Superior temporal gyrus (tissue), 1 donor: Measurements from ENCODE around the gene HSPBAP1.
A peak's percentile ranks its signal among the peaks of the same experiment; 100 is the strongest.

Experiments
- DNase-seq: peaks from one replicate; pipeline ENCODE4 v3.0.0-alpha.2; 2016; ENCODE audit errors: extremely low spot score

HSPBAP1 gene, protein sequence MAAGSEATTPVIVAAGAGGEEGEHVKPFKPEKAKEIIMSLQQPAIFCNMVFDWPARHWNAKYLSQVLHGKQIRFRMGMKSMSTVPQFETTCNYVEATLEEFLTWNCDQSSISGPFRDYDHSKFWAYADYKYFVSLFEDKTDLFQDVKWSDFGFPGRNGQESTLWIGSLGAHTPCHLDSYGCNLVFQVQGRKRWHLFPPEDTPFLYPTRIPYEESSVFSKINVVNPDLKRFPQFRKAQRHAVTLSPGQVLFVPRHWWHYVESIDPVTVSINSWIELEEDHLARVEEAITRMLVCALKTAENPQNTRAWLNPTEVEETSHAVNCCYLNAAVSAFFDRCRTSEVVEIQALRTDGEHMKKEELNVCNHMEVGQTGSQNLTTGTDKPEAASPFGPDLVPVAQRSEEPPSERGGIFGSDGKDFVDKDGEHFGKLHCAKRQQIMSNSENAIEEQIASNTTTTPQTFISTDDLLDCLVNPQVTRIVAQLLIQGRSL

DNA sequence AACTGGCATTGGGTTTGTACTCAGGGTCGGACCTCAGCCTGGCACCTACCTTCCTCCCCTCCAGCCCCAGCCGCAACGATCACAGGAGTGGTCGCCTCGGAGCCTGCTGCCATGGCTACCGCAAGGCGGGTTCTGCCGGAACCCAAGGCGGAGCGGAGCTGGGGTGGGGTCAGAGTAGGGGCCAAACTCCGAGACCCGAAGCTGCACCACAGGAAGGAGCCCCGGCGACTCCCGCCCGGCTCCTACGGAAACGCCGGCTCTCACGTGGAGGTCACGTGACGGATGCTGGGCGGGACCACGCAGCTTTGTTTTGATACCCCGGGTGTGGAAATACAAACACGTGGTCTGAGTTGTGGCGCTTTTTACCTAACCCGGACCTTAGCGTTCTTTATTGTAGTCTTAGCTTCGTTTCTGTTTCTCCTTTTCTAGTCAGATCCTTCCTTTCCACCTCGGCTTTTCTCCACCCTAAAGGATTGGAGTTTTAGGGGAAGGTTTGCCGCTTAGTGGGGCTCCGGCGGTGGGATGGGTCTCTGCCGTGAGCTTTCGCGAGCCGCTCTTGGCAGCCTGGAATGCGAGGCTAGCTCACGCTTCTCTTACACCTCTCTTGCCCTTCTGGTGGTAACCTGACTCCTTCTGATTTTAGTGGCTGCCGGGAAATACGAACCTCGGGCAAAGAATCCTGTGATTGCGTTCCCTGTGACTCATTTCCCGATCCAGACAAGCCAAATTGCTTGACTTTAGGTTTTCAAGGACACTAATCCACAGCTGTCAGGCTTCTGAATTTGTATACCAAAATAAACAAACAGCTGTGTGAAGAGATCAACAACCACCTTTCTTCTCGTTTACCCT lies at the start of gene HSPBAP1:
HSPBAP1 (minus strand) TSS at position 264 of the 849 bp plus-strand sequence; CDS start at position 113, 151 bp downstream.
- DNase-seq = peak; percentile 96

DNA sequence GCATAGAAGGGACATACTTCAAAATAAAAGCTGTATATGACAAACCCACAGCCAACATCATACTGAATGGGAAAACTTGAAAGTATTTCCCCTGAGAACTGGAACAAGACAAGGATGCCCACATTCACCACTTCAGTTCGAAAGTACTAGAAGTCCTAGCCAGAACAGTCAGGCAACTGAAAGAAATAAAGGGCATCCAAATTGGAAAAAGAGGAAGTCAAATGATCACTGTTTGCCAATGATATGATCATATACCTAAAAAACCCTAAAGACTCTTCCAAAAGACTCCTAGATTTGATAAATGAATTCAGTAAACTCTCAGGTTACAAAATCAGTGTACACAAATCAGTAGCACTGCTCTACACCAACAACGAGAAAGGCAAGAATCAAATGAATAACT lies 42.0 kb upstream of the HSPBAP1 start:
- DNase-seq = no peak

DNA sequence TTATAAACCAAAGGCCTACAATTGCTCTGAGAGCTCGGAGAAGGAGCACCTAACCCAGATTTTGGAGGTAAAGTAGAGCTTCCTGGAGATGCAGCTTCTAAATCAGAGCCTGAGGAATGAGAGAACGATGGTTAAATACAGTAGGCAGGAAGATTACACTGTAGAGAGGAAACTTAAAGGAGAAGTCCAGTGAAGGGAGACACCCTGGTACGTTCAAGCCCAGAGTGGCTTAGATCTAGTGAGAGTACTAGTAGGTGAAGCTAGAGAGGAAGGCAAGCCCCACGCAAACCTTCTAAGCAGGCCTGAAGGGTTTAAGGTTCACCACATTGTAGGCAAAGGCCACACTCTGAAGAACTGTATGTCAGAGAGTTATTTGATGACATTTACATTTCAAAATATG lies 34.6 kb upstream of the HSPBAP1 start:
- DNase-seq = no peak

DNA sequence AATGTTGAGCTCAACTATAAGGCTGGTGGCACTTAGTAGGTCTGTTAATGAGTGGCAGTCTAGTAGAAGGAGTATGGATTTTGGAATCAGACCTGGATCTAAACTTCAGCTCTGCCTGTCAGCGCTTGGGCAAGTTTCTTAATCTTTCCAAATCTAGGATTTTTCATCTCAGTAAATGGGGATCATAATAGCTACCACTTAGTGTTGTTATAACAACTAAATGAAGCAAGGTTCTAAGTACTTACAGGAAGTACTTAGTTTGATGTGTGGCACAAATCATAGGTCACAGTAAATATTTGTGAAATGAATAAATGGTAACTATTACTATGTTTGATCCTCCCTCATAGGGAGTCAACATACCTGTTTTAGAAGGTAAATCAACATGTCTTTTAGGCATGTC lies 32.6 kb upstream of the HSPBAP1 start:
- no peak for DNase-seq

DNA sequence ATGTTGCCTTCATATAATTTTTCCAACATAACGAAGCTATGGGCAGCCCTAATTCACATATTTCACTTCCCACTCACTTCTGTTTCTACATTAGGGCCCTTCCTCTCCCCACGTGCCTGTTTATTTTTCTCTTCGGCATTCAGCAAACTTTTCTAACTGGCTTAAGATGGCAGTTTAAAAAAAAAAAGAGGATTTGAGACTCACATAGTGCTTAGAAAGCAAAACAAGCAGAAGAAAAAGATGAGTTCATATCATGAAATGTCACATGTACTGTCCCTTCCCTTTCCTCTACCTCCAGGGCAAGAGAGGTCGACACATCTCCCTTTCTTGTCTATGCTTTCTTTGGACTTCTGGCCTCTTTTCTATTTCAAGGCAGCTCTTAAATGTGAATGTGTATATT lies 31.8 kb upstream of the HSPBAP1 start:
- DNase-seq = no peak

DNA sequence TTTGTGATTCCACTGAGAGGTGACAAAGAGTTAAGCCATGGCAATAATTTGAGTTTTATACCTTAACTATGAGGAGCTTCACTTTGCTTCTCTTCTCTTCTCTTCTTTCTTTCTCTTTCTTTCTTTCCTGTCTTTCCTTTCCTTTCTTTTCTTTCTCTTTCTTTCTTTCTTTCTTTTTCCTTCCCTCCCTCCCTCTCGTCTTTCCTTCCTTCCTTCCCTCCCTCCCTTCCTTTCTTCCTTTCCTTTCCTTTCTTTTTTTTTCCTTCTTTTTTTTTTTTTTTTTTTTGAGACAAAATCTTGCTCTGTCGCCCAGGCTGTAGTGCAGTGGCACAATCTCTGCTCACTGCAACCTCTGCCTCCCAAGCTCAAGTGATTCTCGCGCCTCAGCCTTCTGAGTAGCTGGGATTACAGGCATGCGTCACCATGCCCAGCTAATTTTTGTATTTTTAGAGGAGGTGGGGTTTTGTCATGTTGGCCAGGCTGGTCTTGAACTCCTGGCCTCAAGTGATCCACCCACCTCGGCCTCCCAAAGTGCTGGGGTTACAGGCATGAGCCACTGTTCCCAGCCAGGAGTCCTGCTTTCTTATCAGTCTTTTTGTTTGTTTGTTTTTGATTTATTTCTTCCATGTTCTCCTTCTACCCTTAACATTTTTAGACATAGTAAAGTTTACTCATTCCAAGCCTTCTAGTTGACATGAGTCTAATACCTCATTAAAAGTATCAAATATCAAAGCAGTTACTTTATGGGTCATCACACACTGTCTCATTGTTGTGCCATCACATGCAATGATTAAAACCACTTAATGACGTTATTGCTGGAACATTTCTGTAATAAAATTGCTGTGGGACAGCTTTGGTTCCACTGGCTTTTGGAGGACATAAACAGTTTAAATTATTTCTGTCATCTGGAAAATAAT lies 31.1 kb upstream of the HSPBAP1 start:
- DNase-seq = no peak

DNA sequence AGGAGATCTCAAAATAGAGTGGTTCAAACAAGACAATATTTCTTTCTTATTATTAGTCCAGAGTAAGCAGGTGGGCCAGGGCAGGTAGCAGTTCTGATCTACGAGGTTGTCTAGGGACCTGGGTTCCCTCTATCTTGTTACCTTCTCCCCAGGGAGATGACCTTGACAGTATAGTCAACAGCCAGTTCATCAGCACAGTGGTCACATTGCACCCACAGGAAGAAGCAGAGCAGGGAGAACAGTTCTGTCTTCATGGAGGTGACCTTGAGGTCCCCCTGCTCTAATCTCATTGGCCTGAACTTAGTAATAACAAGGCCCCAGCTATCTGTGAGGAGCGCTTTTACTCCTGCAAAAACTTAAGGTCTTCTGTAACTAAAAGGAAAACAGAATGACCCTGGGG lies 23.0 kb upstream of the HSPBAP1 start:
- no peak for DNase-seq

DNA sequence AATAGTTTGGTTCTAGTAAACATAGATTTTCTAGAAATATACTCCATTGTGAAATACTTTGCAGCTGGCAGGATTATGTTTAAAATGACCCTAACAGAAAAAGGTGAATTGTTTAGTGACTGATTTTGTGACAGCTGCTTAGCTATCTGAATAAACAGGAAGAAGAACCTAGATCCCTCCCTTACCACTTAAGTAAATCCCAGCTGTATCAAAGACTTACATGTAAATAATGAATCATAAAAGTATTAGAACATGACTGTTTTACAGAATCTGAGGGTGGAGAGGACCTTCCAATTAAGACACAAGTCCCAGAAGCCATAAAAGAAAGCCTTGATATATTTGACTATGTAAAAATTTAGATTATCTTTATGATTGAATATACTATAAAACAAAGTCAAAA lies 17.1 kb upstream of the HSPBAP1 start:
- no peak for DNase-seq

DNA sequence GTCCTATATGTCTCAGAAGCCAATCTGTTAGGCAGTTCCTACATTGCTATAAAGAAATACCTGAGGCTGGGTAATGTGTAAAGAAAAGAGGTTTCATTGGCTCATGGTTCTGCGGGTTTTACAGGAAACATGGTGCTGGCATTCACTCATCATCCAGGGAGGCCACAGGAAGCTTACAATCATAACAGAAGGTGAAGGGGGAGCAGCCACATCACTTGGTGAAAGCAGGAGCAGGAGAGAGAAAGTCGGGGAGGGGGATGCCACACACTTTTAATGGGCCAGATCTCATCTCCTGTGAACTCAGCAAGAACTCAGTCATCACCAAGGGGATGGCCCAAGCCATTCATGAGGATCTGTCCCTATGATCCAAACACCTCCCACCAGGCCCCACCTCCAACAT lies 10.3 kb upstream of the HSPBAP1 start:
- DNase-seq = no peak

DNA sequence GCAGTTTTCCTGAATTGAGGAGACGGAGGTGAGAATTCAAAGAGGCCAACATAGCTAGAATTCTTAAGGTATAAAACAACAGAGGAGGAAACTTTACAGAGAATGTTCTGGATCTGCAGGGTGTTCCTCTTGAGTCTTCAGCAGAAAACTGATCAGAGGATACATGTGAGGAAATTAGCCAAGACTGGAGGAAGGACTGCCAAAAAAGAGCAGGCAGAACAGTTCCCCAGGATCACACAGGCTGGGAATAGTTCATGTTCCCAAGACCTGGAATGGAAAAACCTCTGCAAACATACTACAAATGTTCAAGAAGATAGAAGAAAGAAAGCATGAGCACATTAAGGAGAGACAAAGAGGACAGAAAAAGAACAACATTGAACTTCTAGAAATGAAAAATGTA lies 8.7 kb upstream of the HSPBAP1 start:
- no peak for DNase-seq

DNA sequence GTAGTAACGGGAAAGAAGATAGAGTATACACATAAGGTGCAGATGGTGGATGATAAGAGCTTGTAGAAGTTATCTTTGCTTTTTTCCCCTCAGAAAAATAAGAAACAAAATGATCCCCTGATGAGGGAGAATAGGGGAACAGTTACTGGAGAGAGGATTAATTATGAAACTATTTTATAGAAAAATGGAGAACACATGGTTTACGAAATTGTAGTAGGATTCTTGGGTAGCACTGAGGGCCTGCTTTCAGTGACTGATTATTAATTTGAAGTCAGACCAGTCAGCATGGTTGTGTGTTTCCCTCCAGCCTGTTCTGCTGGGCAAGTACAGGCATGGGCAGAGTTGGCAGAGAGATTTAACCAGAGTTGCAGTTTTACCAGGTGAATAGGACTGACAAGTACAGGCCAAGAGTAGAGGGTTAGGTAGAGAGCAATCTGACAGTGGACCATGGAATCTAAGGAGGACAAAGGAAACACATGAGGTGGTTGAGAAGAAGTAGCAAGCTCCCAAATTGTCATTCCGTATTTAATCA lies 7.1 kb upstream of the HSPBAP1 start:
- no peak for DNase-seq

DNA sequence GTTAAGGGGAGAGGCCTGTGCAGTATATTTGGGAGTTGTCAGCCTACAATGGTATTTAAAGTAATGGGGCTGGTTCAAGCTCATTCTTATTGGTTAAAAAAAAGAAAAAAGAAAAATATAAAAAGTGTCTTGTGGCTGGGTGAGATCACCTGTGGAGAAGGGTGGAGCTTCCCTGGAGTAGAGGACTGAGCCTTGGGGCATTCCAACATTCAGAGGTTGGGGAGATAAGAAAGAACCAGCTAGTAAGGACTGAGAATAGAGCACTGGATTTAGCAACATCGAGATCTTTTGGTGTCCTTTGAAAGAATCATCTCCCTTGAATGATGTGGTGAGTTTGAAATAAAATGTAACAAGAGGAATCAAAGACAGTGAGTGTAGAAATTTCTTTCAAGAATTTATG lies 6.4 kb upstream of the HSPBAP1 start:
- DNase-seq = no peak

DNA sequence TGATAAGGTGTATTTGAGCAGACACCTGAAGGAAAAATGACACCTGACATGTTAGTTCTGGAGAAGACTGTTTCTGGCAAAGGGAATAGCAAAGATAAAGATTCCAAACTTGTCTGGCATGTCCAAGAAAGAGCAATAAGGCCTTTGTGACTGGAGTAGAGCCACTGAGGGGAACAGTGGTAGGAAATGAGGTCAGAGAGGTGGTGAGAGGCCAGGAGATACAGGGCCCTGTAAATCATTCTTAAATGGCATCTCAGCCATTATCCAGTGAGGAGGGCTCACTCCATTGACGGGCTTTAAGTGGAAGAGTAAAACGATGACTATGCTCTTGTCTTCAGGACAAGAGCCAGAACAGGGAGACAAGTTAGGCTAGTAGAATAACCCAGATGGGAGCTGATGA lies 5.7 kb upstream of the HSPBAP1 start:
- DNase-seq = no peak

DNA sequence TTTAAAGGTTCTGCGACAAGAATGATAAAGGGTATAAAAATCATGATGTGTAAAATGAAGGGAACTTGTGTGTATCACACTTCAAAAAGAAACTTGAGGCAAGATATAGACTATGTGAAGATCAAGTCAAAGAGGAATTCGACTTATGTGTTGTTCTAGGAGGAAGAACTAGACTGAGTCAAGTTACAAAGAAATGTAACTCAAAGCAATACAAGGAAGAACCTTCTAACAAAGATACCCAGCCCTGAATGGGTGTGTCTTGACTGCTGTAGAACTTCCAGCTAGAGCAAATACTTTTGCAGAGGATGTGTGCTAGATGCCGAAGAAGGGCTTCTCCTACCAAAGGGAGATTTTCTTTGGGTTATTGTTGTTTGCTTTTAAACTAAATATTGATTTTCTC lies 3.7 kb upstream of the HSPBAP1 start:
- DNase-seq = no peak

DNA sequence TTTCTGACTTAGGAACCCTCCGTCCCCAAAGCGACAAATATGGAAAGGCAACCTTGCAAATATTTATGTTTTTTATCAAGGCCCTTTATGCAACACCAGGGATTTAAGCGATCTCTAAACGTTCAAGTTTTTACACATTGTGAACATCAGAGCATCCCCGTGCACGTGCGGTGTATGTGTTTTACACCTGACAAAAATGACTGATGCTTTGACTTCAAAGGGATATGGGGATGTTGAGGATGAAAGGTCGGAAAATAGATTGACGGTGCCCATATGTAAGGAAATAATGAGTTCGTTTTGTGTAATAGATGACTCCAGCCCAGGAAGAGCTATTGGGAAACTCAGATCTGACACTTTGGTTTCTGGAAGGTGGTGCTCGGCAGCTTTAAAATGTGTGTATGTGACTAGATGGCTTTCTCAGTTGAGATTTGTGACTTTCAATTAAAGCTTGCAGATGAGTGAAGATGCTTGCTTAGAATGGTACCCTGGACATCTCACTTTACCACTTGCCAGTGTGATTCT lies 2.1 kb upstream of the HSPBAP1 start:
- DNase-seq = peak; percentile 45

DNA sequence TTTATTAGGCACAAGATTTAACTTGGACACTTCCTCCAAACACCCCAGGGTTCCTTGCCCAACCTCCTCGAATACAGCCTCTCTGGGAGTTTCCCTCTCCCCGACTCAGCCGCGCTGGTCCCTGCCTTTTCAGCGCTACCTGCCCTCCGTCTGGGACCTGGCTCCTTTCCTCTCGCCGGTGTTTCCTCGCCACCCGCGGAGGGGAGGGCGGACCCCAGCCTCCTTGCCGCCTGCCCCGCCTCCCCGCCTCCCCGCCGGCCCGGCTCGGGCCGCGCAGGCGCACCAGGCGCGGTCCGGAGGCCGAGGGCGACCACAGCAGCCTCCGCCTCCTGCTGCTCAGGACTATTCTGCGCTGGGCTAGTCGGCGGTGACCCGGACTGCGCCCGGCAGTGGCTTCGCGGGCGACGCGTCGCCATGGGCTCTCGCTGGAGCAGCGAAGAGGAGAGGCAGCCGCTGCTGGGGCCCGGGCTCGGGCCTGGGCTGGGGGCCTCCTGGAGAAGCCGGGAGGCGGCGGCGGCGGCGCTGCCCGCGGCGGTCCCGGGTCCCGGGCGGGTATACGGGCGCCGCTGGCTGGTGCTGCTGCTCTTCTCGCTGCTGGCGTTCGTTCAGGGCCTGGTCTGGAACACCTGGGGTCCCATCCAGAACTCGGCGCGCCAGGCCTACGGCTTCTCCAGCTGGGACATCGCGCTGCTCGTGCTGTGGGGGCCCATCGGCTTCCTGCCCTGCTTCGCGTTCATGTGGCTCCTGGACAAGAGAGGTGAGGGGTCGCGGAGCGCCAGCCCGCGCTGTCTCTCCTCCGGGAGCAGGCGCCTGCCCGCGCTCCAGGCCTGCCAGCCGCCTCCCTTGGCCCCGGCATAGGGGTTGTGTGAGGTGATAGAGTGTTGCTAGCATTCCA lies 1.4 kb upstream of the HSPBAP1 start, which contains the start of gene SLC49A4:
SLC49A4 (plus strand) TSS at position 291 of the 895 bp plus-strand sequence; CDS start at position 415, 124 bp downstream.
- peak; percentile 67 for DNase-seq

DNA sequence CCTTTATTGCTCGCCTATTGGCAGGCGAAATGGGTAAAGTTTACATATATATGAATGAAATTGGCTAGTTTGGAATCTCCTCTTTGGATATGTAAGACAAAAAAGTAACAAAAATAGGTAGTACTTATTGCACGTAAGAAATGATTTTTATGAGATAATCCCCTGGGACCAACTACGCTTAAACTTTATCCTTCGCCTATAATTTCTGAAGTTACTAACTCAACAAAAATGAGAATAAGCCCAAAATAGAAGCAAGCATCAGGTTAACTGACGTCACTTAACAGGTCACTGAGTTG lies 800 bp upstream of the HSPBAP1 start:
- peak; percentile 69 for DNase-seq

DNA sequence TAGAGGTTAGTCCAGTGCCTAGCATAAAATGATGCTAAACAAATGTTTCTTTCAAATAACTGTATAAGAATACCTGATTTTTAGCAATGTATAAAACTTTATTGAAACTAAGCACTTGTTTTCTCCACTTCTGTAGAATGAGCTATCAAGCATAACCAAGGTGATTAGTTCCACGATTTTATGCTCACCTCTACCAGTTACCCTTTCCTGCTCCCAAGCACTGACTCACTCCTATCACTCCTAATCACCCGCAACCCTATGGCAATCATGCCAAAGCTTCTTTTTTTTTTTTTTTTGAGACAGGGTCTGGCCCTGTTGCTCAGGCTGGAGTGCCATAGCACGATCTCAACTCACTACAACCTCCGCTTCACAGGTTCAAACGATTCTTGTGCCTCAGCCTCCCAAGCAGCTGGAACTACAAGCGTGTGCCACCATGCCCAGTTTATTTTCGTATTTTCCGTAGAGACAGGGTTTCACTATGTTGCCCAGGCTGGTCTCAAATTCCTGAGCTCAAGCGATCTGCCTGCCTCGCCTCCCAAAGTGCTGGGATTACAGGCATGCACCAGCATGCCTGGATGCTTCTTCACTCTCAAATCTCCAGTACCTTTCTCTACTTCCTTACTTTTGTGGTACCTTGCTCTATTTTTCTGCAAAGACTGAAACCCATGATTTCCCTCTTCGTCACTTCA lies 3.9 kb downstream of the HSPBAP1 start:
- DNase-seq = no peak

DNA sequence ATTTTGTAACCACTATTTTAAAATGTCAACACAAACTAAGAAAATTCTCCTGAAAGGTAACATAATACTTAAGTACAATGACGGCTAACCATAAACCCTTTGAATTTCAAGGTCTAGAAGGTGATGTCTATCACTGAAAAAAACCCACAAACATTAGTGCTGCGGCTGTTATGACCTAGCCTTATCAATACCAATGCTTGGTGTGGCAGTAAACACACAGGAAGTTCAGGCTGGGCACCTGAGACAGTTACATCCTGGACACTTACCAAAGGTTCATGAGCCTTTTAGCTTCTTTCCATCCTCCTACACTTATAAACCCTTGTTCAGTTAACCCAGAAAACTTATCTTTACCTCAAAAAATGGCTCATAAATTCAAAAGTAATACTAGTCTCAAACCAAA lies 5.8 kb downstream of the HSPBAP1 start:
- no peak for DNase-seq

DNA sequence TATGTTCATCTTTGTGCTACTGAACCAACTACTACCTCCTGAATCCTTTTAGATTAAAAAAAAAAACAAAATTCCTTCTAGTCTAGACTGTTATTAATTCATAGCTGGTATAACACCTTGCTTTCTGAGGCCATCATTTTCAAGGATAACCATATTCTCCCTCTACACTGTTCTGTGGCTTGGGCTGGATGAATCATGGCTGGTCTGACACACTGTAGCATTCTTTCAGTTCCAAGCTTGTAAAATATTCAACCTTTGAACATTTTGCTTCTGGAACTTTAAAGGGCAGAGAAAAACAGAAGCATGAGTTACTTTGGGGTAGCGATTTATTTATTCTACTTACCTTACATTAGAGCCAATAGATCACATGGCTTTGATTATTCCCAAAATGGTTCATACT lies 7.6 kb downstream of the HSPBAP1 start:
- DNase-seq = no peak
